Caco-2 (cell line): Measurements from ENCODE around the gene GGT7. TPM values are rescaled to one million over a fixed set of nuclear protein-coding genes. Genes with fewer than 3 reads are reported as not detected.
"Not testable (repeated sequence)": the region's sequence is repeated elsewhere in the genome, so short reads cannot be mapped to it uniquely, and the experiment has no call there.

ENCODE experiments used
- BruUV-seq: library from RNA; stranded (reverse); fragments of 400-500 nt; replicated peaks from 2 replicates; lab custom pipeline; 2021; lab: Mats Ljungman, UMichigan
- CTCF ChIA-PET: fragments of 300-600 bp; sonication (Branson Sonifier 250); formaldehyde crosslinking; loops from one replicate; lab custom pipeline; 2022; ENCODE audit warnings: antibody characterized with exemption; lab: Charles Lee
- POLR2A ChIA-PET: fragments of 300-600 bp; sonication (Branson Sonifier 250); formaldehyde crosslinking; loops from one replicate; lab custom pipeline; 2022; ENCODE audit warnings: antibody characterized with exemption; lab: Charles Lee
- DNase-seq, 2 experiments: peaks; one replicate each; pipeline versions ENCODE4 v3.0.0 to v3.0.0-alpha.2; 2020 to 2022
- H3K27me3 ChIP-seq: replicated peaks from 2 replicates; pipeline ENCODE4 v1.6.0; 2011; ENCODE audit warnings: low read length; ENCODE audit not compliant: control insufficient read depth, insufficient read depth
- H3K36me3 ChIP-seq: 2 replicates; pipeline ENCODE4 v1.5.1; 2011; ENCODE audit warnings: low read length; ENCODE audit not compliant: control insufficient read depth, insufficient read depth
- H3K4me1 ChIP-seq: fragments of 250-450 bp; sonication (Bioruptor Pico); 2 replicates; pipeline ENCODE4 v1.5.1; 2020; ENCODE audit warnings: mild to moderate bottlenecking
- H3K4me3 ChIP-seq: 2 replicates; pipeline ENCODE4 v1.5.1; 2011; ENCODE audit warnings: low read depth, mild to moderate bottlenecking, control low read depth, low read length
- H3K9me3 ChIP-seq: fragments of 250-450 bp; sonication (Bioruptor Pico); 2 replicates; pipeline ENCODE4 v1.5.1; 2020; ENCODE audit warnings: mild to moderate bottlenecking, moderate library complexity
- H3K27ac Mint-ChIP-seq: one replicate; pipeline ENCODE4 v1.8.0; 2022; ENCODE audit warnings: mixed read lengths; ENCODE audit not compliant: unreplicated experiment
- H3K27me3 Mint-ChIP-seq: one replicate; pipeline ENCODE4 v1.8.0; 2022; ENCODE audit warnings: mixed read lengths; ENCODE audit not compliant: insufficient read depth, unreplicated experiment
- H3K36me3 Mint-ChIP-seq: one replicate; pipeline ENCODE4 v1.8.0; 2022; ENCODE audit warnings: mild to moderate bottlenecking, mixed read lengths; ENCODE audit not compliant: insufficient read depth, unreplicated experiment
- H3K4me1 Mint-ChIP-seq: one replicate; pipeline ENCODE4 v1.8.0; 2022; ENCODE audit warnings: low read depth, mixed read lengths; ENCODE audit not compliant: unreplicated experiment
- H3K4me3 Mint-ChIP-seq: one replicate; pipeline ENCODE4 v1.8.0; 2022; ENCODE audit warnings: mild to moderate bottlenecking, moderate library complexity, mixed read lengths; ENCODE audit not compliant: unreplicated experiment
- H3K9me3 Mint-ChIP-seq: one replicate; pipeline ENCODE4 v1.8.0; 2022; ENCODE audit warnings: mixed read lengths; ENCODE audit not compliant: unreplicated experiment
- intact Hi-C: fragments of 100-400 bp; cut with micrococcal nuclease; formaldehyde crosslinking; loops from one replicate; pipeline ENCODE4 v1.10.0; 2022; ENCODE audit not compliant: unreplicated experiment
- total RNA-seq: library from RNA; stranded (reverse); gene quantifications from 2 replicates; pipeline ENCODE4 v1.2.3, GENCODE V29; 2022
- TF ChIP-seq, protein P1 (sequence below), 2 experiments: fragments of 200-600 bp in 1 of 2; IDR thresholded peaks; 1 replicate in 1 of 2; 2 replicates in 1 of 2; pipeline versions ENCODE4 v1.5.1 to v1.8.0; 2011 to 2022; ENCODE audit warnings: antibody characterized with exemption in 1 of 2, control low read depth in 1 of 2, inconsistent platforms in 1 of 2, low read depth in 1 of 2, low read length in 1 of 2, mild to moderate bottlenecking in 1 of 2, moderate library complexity in 1 of 2; ENCODE audit not compliant: insufficient read depth in 1 of 2, severe bottlenecking in 1 of 2, unreplicated experiment in 1 of 2

The GGT7 gene
- total RNA-seq, 1 experiment from 2014 or later = 46.2 TPM

DNA sequence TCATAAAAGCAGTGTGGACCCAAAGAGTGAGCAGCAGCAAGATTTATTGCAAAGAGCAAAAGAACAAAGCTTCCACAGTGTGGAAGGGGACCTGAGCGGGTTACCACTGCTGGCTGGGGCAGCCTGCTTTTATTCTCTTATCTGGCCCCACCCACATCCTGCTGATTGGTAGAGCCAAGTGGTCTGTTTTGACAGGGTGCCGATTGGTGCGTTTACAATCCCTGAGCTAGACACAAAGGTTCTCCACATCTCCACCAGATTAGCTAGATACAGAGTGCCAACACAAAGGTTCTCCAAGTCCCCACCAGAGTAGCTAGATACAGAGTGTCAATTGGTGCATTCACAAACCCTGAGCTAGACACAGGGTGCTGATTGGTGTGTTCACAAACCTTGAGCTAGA lies 25.5 kb upstream of the GGT7 start:
- H3K36me3 Mint-ChIP-seq, POLR2A ChIA-PET, H3K4me3 Mint-ChIP-seq, DNase-seq, H3K9me3 ChIP-seq, H3K27me3 ChIP-seq, H3K27ac Mint-ChIP-seq, intact Hi-C loops, H3K27me3 Mint-ChIP-seq, H3K4me3 ChIP-seq, H3K36me3 ChIP-seq, BruUV-seq, H3K9me3 Mint-ChIP-seq: not testable (repeated sequence)
- peaks cover 20% of the 10 kb centered on the region for H3K4me1 ChIP-seq
- H3K4me1 Mint-ChIP-seq = peaks cover 12% of the 10 kb centered on the region
- CTCF ChIA-PET = interaction anchor here (1.1 kb wide), 1 partner anchor 24 kb away, joined by 3 read pairs; no protein-coding TSS in a partner anchor

DNA sequence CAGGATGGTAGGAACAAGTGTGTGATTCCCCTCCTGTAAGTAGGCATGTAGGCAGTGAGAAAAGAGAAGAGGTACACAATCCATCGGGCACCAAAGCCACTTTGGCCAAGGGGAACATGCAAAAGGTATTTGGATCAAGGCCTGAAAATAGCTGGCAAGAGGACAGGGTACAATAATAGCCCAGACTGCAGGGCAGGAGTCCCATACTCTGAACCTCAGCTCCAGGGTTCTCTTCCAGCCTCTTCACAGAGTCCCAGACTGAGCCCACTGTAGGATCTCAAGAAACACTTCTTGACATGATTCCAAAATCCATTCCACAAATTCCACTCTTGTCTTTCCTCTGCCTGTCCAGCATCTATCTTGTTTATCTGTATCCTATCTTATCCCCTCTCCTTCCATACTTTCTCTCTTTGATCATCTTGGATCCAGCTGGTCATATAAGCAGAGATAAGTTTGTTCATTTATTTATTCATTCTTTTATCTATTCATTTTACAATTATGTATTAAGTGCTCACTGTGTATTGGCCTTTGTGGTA lies 23.5 kb upstream of the GGT7 start:
- BruUV-seq = no TSS peak
- Histone ChIP-seq H3K4me1 (peaks cover 27% of the 10 kb centered on the region), H3K4me3 (no peak overlapping the region), H3K9me3 (no peaks in the 10 kb centered on the region), H3K27me3 (no peaks in the 10 kb centered on the region), H3K36me3 (no peaks in the 10 kb centered on the region)
- Mint-ChIP-seq H3K27me3 (no peaks in the 10 kb centered on the region), H3K4me3 (no peak overlapping the region), H3K27ac (no peak overlapping the region), H3K4me1 (peaks cover 15% of the 10 kb centered on the region), H3K36me3 (no peaks in the 10 kb centered on the region), H3K9me3 (no peaks in the 10 kb centered on the region)
- POLR2A ChIA-PET = no interaction called here
- intact Hi-C loops = no loop called here
- TF ChIP-seq, protein P1, sequence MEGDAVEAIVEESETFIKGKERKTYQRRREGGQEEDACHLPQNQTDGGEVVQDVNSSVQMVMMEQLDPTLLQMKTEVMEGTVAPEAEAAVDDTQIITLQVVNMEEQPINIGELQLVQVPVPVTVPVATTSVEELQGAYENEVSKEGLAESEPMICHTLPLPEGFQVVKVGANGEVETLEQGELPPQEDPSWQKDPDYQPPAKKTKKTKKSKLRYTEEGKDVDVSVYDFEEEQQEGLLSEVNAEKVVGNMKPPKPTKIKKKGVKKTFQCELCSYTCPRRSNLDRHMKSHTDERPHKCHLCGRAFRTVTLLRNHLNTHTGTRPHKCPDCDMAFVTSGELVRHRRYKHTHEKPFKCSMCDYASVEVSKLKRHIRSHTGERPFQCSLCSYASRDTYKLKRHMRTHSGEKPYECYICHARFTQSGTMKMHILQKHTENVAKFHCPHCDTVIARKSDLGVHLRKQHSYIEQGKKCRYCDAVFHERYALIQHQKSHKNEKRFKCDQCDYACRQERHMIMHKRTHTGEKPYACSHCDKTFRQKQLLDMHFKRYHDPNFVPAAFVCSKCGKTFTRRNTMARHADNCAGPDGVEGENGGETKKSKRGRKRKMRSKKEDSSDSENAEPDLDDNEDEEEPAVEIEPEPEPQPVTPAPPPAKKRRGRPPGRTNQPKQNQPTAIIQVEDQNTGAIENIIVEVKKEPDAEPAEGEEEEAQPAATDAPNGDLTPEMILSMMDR (IDR thresholded peaks at IDR 0.05; ENCODE audit: insufficient read depth in 1 of 2, low read depth in 1 of 2, low read length in 1 of 2, severe bottlenecking in 1 of 2, unreplicated experiment in 1 of 2) = no peak
- CTCF ChIA-PET = no interaction called here
- DNase-seq = no peak

DNA sequence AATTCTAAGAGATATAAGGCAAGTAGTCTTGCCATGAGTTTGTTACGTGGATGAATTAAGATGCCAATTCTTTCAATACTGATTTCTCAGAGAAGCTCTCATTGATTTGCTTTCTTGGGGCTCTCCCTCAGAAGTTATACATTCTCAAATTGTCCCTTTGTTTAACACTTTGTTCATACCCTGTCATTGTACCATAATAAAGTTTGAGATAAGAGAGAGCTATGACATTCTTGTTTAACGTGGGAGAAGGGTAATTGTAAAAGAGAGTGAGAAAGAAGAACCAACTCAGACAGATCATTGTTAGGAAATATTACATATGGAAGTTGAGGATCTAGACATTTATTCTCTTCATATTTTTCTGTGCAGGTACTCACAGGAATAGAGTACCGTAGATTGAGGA lies 22.8 kb upstream of the GGT7 start:
- no peak overlapping the region for H3K4me3 ChIP-seq
- Mint-ChIP-seq H3K4me1 (peaks cover 19% of the 10 kb centered on the region), H3K27me3 (no peaks in the 10 kb centered on the region), H3K36me3 (no peaks in the 10 kb centered on the region), H3K27ac (no peak overlapping the region), H3K9me3 (no peaks in the 10 kb centered on the region), H3K4me3 (no peak overlapping the region)
- ChIA-PET CTCF (no interaction called here), POLR2A (no interaction called here)
- no peaks in the 10 kb centered on the region for H3K9me3 ChIP-seq
- TF ChIP-seq, protein P1 (IDR thresholded peaks at IDR 0.05; ENCODE audit: insufficient read depth in 1 of 2, low read depth in 1 of 2, low read length in 1 of 2, severe bottlenecking in 1 of 2, unreplicated experiment in 1 of 2) = no peak
- no peaks in the 10 kb centered on the region for H3K27me3 ChIP-seq
- BruUV-seq = no TSS peak
- DNase-seq = no peak
- intact Hi-C loops = no loop called here
- peaks cover 30% of the 10 kb centered on the region for H3K4me1 ChIP-seq
- H3K36me3 ChIP-seq = no peaks in the 10 kb centered on the region
